ENCODE results near the gene PTPRE. TPM values are rescaled to one million over a fixed set of nuclear protein-coding genes. Genes with fewer than 3 reads are reported as not detected.

PTPRE gene
- total RNA-seq, 1 experiment from 2014 or later = 3.1 TPM

- Mint-ChIP-seq H3K9me3 (peaks cover 6% of the 10 kb centered on the region), H3K27ac (no peak overlapping the region), H3K27me3 (ENCODE audit: low read depth) (no peaks in the 10 kb centered on the region), H3K36me3 (no peaks in the 10 kb centered on the region; the same call in 1 of the 2 replicates), H3K4me3 (no peak overlapping the region), H3K4me1 (peaks cover 5% of the 10 kb centered on the region)
- DNase-seq (ENCODE audit: low spot score) (no peak), ATAC-seq (no peak)
- POLR2A ChIA-PET = interaction anchor here (1.3 to 1.9 kb wide), 2 partner anchors 35 to 200 kb away, joined by 4 to 7 read pairs; no protein-coding TSS in a partner anchor
- no peak for TF ChIP-seq ZNF396 (CRISPR knock-in tag; IDR thresholded peaks at IDR 0.05; ENCODE audit: borderline replicate concordance)
- TF ChIP-seq MYBL2 (CRISPR knock-in tag; IDR thresholded peaks at IDR 0.05) = no peak
- no peak for TF ChIP-seq ZMAT4 (CRISPR knock-in tag; IDR thresholded peaks at IDR 0.05)
- TF ChIP-seq ZBTB43 (CRISPR knock-in tag; IDR thresholded peaks at IDR 0.05) = no peak
- CTCF ChIA-PET = interaction anchor here (1.4 to 4.6 kb wide), 17 partner anchors 9 to 354 kb away, joined by 3 to 125 read pairs (median 12); no protein-coding TSS in a partner anchor
Measured at GRCh38 chr10:128070161-128070560, 163.3 kb downstream of the PTPRE start.

GRCh38 chr10:128070721-128071416 lies 164.0 kb downstream of the PTPRE start:
- ATAC-seq (no peak), DNase-seq (ENCODE audit: low spot score) (no peak)
- Mint-ChIP-seq H3K36me3 (no peaks in the 10 kb centered on the region; the same call in 1 of the 2 replicates), H3K4me3 (no peak overlapping the region), H3K27me3 (ENCODE audit: low read depth) (no peaks in the 10 kb centered on the region), H3K4me1 (peaks cover 5% of the 10 kb centered on the region), H3K9me3 (peaks cover 6% of the 10 kb centered on the region), H3K27ac (no peak overlapping the region; the same call in 1 of the 2 replicates)
- POLR2A ChIA-PET = interaction anchor here (1.9 kb wide), 1 partner anchor 35 kb away, joined by 7 read pairs; no protein-coding TSS in a partner anchor
- CTCF ChIA-PET = interaction anchor here (0.6 to 4.6 kb wide), 8 partner anchors 8 to 355 kb away, joined by 3 to 125 read pairs (median 19); no protein-coding TSS in a partner anchor
- TF ChIP-seq CREB1 (CRISPR knock-in tag; IDR thresholded peaks at IDR 0.05) (no peak), E2F5 (CRISPR knock-in tag; IDR thresholded peaks at IDR 0.05) (no peak), TP53 (CRISPR knock-in tag; IDR thresholded peaks at IDR 0.05) (no peak), NFYB (CRISPR knock-in tag; conservative IDR thresholded peaks at IDR 0.05; ENCODE audit: low read depth) (no peak)

DNA sequence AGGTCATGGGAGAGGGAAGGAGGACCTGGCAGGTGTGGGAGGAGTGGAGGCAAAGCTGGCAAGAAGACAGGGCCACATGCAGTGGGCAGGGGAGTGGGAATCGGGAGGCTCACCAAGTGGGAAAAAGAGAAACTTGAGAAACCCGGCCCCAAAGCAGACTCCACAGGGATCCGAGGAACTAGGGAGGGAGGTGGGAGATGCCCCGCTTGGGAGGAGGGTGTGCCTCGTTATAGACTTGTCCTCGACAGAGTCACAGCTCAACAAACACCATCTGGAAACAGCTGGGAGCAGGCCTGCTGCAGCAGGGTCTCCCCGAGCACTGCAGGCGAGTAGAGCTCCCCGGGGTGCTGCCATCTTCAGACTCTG lies 164.5 kb downstream of the PTPRE start:
- H3K27ac Mint-ChIP-seq = no peak overlapping the region; the same call in 1 of the 2 replicates

GRCh38 chr10:128072046-128072445 lies 165.1 kb downstream of the PTPRE start:
- H3K9me3 Mint-ChIP-seq = peaks cover 4% of the 10 kb centered on the region
- no peaks in the 10 kb centered on the region for H3K27me3 Mint-ChIP-seq (ENCODE audit: low read depth)
- ChIA-PET CTCF (interaction anchor here (0.7 to 4.6 kb wide), 5 partner anchors 20 to 60 kb away, joined by 3 to 125 read pairs (median 9); no protein-coding TSS in a partner anchor), POLR2A (no interaction called here)
- no peak overlapping the region for H3K27ac Mint-ChIP-seq
- no peak for ATAC-seq
- DNase-seq (ENCODE audit: low spot score) = no peak
- H3K4me3 Mint-ChIP-seq = no peak overlapping the region
- no peaks in the 10 kb centered on the region; the same call in 1 of the 2 replicates for H3K36me3 Mint-ChIP-seq
- H3K4me1 Mint-ChIP-seq = peaks cover 5% of the 10 kb centered on the region
- TF ChIP-seq NR1H2 (CRISPR knock-in tag; IDR thresholded peaks at IDR 0.05) (no peak), RELA (CRISPR knock-in tag; IDR thresholded peaks at IDR 0.05; ENCODE audit: borderline replicate concordance) (no peak), JUN (CRISPR knock-in tag; IDR thresholded peaks at IDR 0.05) (no peak), ZSCAN18 (CRISPR knock-in tag; IDR thresholded peaks at IDR 0.05) (no peak), ZNF219 (CRISPR knock-in tag; IDR thresholded peaks at IDR 0.05; ENCODE audit: borderline replicate concordance) (no peak), TP53 (CRISPR knock-in tag; IDR thresholded peaks at IDR 0.05) (no peak), FOXP1 (CRISPR knock-in tag; IDR thresholded peaks at IDR 0.05; ENCODE audit: borderline replicate concordance) (no peak), ATF3 (CRISPR knock-in tag; conservative IDR thresholded peaks at IDR 0.05) (no peak), PRRX2 (CRISPR knock-in tag; IDR thresholded peaks at IDR 0.05) (no peak), ZNF423 (CRISPR knock-in tag; IDR thresholded peaks at IDR 0.05) (no peak)
- TF ChIP-seq, protein P1, sequence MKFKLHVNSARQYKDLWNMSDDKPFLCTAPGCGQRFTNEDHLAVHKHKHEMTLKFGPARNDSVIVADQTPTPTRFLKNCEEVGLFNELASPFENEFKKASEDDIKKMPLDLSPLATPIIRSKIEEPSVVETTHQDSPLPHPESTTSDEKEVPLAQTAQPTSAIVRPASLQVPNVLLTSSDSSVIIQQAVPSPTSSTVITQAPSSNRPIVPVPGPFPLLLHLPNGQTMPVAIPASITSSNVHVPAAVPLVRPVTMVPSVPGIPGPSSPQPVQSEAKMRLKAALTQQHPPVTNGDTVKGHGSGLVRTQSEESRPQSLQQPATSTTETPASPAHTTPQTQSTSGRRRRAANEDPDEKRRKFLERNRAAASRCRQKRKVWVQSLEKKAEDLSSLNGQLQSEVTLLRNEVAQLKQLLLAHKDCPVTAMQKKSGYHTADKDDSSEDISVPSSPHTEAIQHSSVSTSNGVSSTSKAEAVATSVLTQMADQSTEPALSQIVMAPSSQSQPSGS (CRISPR knock-in tag; IDR thresholded peaks at IDR 0.05; ENCODE audit: borderline replicate concordance, low read depth) = no peak

More for the DNA sequence above, 164.5 kb downstream of the PTPRE start:
- Mint-ChIP-seq H3K4me3 (no peak overlapping the region), H3K9me3 (peaks cover 6% of the 10 kb centered on the region), H3K36me3 (no peaks in the 10 kb centered on the region; the same call in 1 of the 2 replicates), H3K4me1 (peaks cover 5% of the 10 kb centered on the region), H3K27me3 (ENCODE audit: low read depth) (no peaks in the 10 kb centered on the region)
- ATAC-seq (no peak), DNase-seq (ENCODE audit: low spot score) (no peak)
- TF ChIP-seq PRRX2 (CRISPR knock-in tag; IDR thresholded peaks at IDR 0.05) (no peak), ZNF232 (CRISPR knock-in tag; IDR thresholded peaks at IDR 0.05) (no peak), HMGA2 (CRISPR knock-in tag; IDR thresholded peaks at IDR 0.05) (no peak), ZNF423 (CRISPR knock-in tag; IDR thresholded peaks at IDR 0.05) (no peak), FOXK1 (CRISPR knock-in tag; IDR thresholded peaks at IDR 0.05) (no peak), IRF1 (CRISPR knock-in tag; IDR thresholded peaks at IDR 0.05) (no peak), SP1 (CRISPR knock-in tag; conservative IDR thresholded peaks at IDR 0.05) (no peak), CREM (CRISPR knock-in tag; IDR thresholded peaks at IDR 0.05) (no peak)
- CTCF ChIA-PET = interaction anchor here (0.6 to 4.6 kb wide), 5 partner anchors 21 to 201 kb away, joined by 3 to 125 read pairs (median 9); no protein-coding TSS in a partner anchor
- POLR2A ChIA-PET = no interaction called here
